Measurements from ENCODE around the gene DPH2. TPM values are rescaled to one million over a fixed set of nuclear protein-coding genes. Genes with fewer than 3 reads are reported as not detected.

The DPH2 gene, protein sequence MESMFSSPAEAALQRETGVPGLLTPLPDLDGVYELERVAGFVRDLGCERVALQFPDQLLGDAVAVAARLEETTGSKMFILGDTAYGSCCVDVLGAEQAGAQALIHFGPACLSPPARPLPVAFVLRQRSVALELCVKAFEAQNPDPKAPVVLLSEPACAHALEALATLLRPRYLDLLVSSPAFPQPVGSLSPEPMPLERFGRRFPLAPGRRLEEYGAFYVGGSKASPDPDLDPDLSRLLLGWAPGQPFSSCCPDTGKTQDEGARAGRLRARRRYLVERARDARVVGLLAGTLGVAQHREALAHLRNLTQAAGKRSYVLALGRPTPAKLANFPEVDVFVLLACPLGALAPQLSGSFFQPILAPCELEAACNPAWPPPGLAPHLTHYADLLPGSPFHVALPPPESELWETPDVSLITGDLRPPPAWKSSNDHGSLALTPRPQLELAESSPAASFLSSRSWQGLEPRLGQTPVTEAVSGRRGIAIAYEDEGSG
- 11.7 and 12.3 TPM in 2 replicates for polyA plus RNA-seq (2013)

GRCh38 chr1:43969746-43970466 is at the start of gene DPH2:
Gene DPH2, plus strand, starts transcription at chr1:43970010. Its CDS starts 166 bp downstream, at chr1:43970176.
- peak within 1 kb of the TSS; percentile 95 for H3K4me3 ChIP-seq (ENCODE audit: low read depth, low read length)
- H2AFZ ChIP-seq (ENCODE audit: insufficient read depth, low read length, poor library complexity): peak within 1 kb of the TSS; percentile 59
- H4K91ac ChIP-seq (ENCODE audit: low read depth, low read length): no peak within 1 kb of the TSS
- H2BK120ac ChIP-seq (ENCODE audit: insufficient read depth, low read length, poor library complexity): no peak within 1 kb of the TSS
- H2AK5ac ChIP-seq (ENCODE audit: low read length): no peak within 1 kb of the TSS
- H3K14ac ChIP-seq (ENCODE audit: low read length): peak within 1 kb of the TSS; percentile 5
- H3K18ac ChIP-seq (ENCODE audit: low read length): no peak within 1 kb of the TSS
- peaks cover 3% of the 10 kb centered on the region for H3K79me2 ChIP-seq (ENCODE audit: control insufficient read depth, insufficient read depth, low read length, poor library complexity)
- H4K12ac ChIP-seq (ENCODE audit: low read depth, low read length): peak within 1 kb of the TSS; percentile 17
- peak within 1 kb of the TSS; percentile 55 for H4K8ac ChIP-seq (ENCODE audit: low read depth, low read length)
- H3K9me3 ChIP-seq (ENCODE audit: insufficient read depth, low read depth, low read length): peaks cover 2% of the 10 kb centered on the region
- WGBS (ENCODE audit: extremely low coverage, insufficient coverage, insufficient read length): no CpG with 5 or more reads among the region's 47 CpGs
- H3K79me1 ChIP-seq (ENCODE audit: low read length): peaks cover 5% of the 10 kb centered on the region
- H3K9ac ChIP-seq (ENCODE audit: low read length): peak within 1 kb of the TSS; percentile 88
- no peak within 1 kb of the TSS for H2BK12ac ChIP-seq (ENCODE audit: low read length)
- DNase-seq: peak; percentile 97 to 98
- no peak within 1 kb of the TSS for H2BK5ac ChIP-seq (ENCODE audit: low read depth, low read length, poor library complexity)
- H3K4me2 ChIP-seq (ENCODE audit: low read length): peak within 1 kb of the TSS; percentile 88
- no peak within 1 kb of the TSS for H3K4ac ChIP-seq (ENCODE audit: low read depth, low read length)
- H3K4me1 ChIP-seq (ENCODE audit: control insufficient read depth in 1 of 2, insufficient read depth in 2 of 2, low read length in 2 of 2): peaks cover 3 to 9% of the 10 kb centered on the region in 2 experiments
- no peak within 1 kb of the TSS for H3K23ac ChIP-seq (ENCODE audit: low read length)
- no peaks in the 10 kb centered on the region for H3K27me3 ChIP-seq (ENCODE audit: insufficient read depth, low read length)
- peaks cover 22 to 23% of the 10 kb centered on the region in 2 experiments for H3K36me3 ChIP-seq (ENCODE audit: control insufficient read depth in 1 of 2, insufficient read depth in 2 of 2, low read length in 2 of 2)
- H3K27ac ChIP-seq (ENCODE audit: low read depth, low read length): no peak within 1 kb of the TSS

- no peak overlapping the region for H3K27ac ChIP-seq (ENCODE audit: low read depth, low read length)
- no peaks in the 10 kb centered on the region for H3K79me1 ChIP-seq (ENCODE audit: low read length)
- no peak overlapping the region for H2BK5ac ChIP-seq (ENCODE audit: low read depth, low read length, poor library complexity)
- H3K4me2 ChIP-seq (ENCODE audit: low read length): no peak overlapping the region
- DNase-seq: no peak
- no peak overlapping the region for H3K14ac ChIP-seq (ENCODE audit: low read length)
- H3K4me3 ChIP-seq (ENCODE audit: low read depth, low read length): no peak overlapping the region
- no peak overlapping the region for H3K9ac ChIP-seq (ENCODE audit: low read length)
- H4K12ac ChIP-seq (ENCODE audit: low read depth, low read length): no peak overlapping the region
- H3K9me3 ChIP-seq (ENCODE audit: insufficient read depth, low read depth, low read length): no peaks in the 10 kb centered on the region
- no peak overlapping the region for H2AFZ ChIP-seq (ENCODE audit: insufficient read depth, low read length, poor library complexity)
- H2BK120ac ChIP-seq (ENCODE audit: insufficient read depth, low read length, poor library complexity): no peak overlapping the region
- WGBS (ENCODE audit: extremely low coverage, insufficient coverage, insufficient read length): no CpG with 5 or more reads among the region's 6 CpGs
- H4K8ac ChIP-seq (ENCODE audit: low read depth, low read length): no peak overlapping the region
- H3K36me3 ChIP-seq (ENCODE audit: control insufficient read depth in 1 of 2, insufficient read depth in 2 of 2, low read length in 2 of 2): peaks cover 0 to 2% of the 10 kb centered on the region in 2 experiments
- no peak overlapping the region for H4K91ac ChIP-seq (ENCODE audit: low read depth, low read length)
- no peaks in the 10 kb centered on the region for H3K79me2 ChIP-seq (ENCODE audit: control insufficient read depth, insufficient read depth, low read length, poor library complexity)
- H3K4ac ChIP-seq (ENCODE audit: low read depth, low read length): no peak overlapping the region
- no peak overlapping the region for H2AK5ac ChIP-seq (ENCODE audit: low read length)
- H3K23ac ChIP-seq (ENCODE audit: low read length): no peak overlapping the region
- no peak overlapping the region for H2BK12ac ChIP-seq (ENCODE audit: low read length)
- H3K27me3 ChIP-seq (ENCODE audit: insufficient read depth, low read length): no peaks in the 10 kb centered on the region
- no peak overlapping the region for H3K18ac ChIP-seq (ENCODE audit: low read length)
- no peaks in the 10 kb centered on the region for H3K4me1 ChIP-seq (ENCODE audit: control insufficient read depth in 1 of 2, insufficient read depth in 2 of 2, low read length in 2 of 2)
Measured at GRCh38 chr1:43921022-43921421, 48.8 kb upstream of the DPH2 start.

DNA sequence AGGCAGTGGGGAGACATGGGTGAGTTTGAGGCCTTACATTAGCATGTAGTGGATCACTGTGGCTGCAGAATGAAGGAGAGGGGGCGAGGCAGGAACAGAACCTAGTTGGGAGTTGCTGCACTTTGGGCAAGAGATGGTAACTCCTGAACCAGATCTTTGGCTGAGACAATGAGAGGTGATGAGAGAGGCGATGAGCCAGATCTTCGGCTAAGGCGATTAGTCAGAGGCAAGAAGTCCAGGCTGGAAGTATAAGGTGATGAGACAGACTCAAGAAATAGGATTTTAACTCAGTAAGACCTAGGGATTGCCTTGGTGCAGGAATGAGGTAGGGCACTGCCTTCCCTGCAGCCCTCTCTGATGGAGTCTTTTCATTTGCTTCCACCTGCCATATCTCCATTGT is 45.3 kb upstream of the DPH2 start:
- Histone ChIP-seq H2BK12ac (ENCODE audit: low read length) (no peak overlapping the region), H3K4me2 (ENCODE audit: low read length) (no peak overlapping the region), H3K36me3 (ENCODE audit: control insufficient read depth in 1 of 2, insufficient read depth in 2 of 2, low read length in 2 of 2) (peaks cover 0 to 2% of the 10 kb centered on the region in 2 experiments), H3K23ac (ENCODE audit: low read length) (no peak overlapping the region), H2BK5ac (ENCODE audit: low read depth, low read length, poor library complexity) (no peak overlapping the region), H3K18ac (ENCODE audit: low read length) (no peak overlapping the region), H2AK5ac (ENCODE audit: low read length) (no peak overlapping the region), H3K79me2 (ENCODE audit: control insufficient read depth, insufficient read depth, low read length, poor library complexity) (no peaks in the 10 kb centered on the region), H3K4me3 (ENCODE audit: low read depth, low read length) (no peak overlapping the region), H2AFZ (ENCODE audit: insufficient read depth, low read length, poor library complexity) (no peak overlapping the region), H4K12ac (ENCODE audit: low read depth, low read length) (no peak overlapping the region), H3K14ac (ENCODE audit: low read length) (no peak overlapping the region), H3K4ac (ENCODE audit: low read depth, low read length) (no peak overlapping the region), H3K79me1 (ENCODE audit: low read length) (no peaks in the 10 kb centered on the region), H4K8ac (ENCODE audit: low read depth, low read length) (no peak overlapping the region), H3K9me3 (ENCODE audit: insufficient read depth, low read depth, low read length) (no peaks in the 10 kb centered on the region), H3K4me1 (ENCODE audit: control insufficient read depth in 1 of 2, insufficient read depth in 2 of 2, low read length in 2 of 2) (peaks cover 0 to under 1% of the 10 kb centered on the region in 2 experiments), H3K27me3 (ENCODE audit: insufficient read depth, low read length) (no peaks in the 10 kb centered on the region), H3K9ac (ENCODE audit: low read length) (no peak overlapping the region), H3K27ac (ENCODE audit: low read depth, low read length) (no peak overlapping the region), H2BK120ac (ENCODE audit: insufficient read depth, low read length, poor library complexity) (no peak overlapping the region), H4K91ac (ENCODE audit: low read depth, low read length) (no peak overlapping the region)
- WGBS (ENCODE audit: extremely low coverage, insufficient coverage, insufficient read length): no CpG with 5 or more reads among the region's 4 CpGs
- no peak for DNase-seq

DNA sequence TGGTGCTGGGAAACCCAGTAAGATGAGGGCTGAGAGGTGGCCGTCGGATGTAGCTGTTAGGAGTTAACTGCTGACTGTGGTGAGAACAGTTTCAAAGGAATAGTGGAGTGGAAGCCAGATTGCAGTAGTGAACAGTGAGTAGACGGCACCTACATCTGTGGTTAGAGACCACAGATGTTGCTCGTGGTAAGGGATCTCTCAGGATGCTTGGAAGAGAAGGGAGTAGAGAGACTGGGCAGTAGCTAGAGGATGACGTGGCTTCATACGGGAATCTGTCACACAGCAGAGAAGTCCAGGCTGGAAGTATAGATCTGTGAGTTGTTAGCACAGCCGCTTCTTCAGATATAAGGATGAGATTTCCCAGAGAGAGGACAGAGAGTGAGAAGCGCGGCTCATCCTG is 44.0 kb upstream of the DPH2 start:
- no peak for DNase-seq
- Histone ChIP-seq H2BK12ac (ENCODE audit: low read length) (no peak overlapping the region), H3K36me3 (ENCODE audit: control insufficient read depth in 1 of 2, insufficient read depth in 2 of 2, low read length in 2 of 2) (peaks cover 0 to 2% of the 10 kb centered on the region in 2 experiments), H2BK120ac (ENCODE audit: insufficient read depth, low read length, poor library complexity) (no peak overlapping the region), H3K79me2 (ENCODE audit: control insufficient read depth, insufficient read depth, low read length, poor library complexity) (no peaks in the 10 kb centered on the region), H2BK5ac (ENCODE audit: low read depth, low read length, poor library complexity) (no peak overlapping the region), H3K27me3 (ENCODE audit: insufficient read depth, low read length) (no peaks in the 10 kb centered on the region), H3K9ac (ENCODE audit: low read length) (no peak overlapping the region), H3K4ac (ENCODE audit: low read depth, low read length) (no peak overlapping the region), H3K23ac (ENCODE audit: low read length) (no peak overlapping the region), H4K8ac (ENCODE audit: low read depth, low read length) (no peak overlapping the region), H3K18ac (ENCODE audit: low read length) (no peak overlapping the region), H3K4me2 (ENCODE audit: low read length) (no peak overlapping the region), H3K4me1 (ENCODE audit: control insufficient read depth in 1 of 2, insufficient read depth in 2 of 2, low read length in 2 of 2) (peaks cover 8 to 11% of the 10 kb centered on the region in 2 experiments), H3K4me3 (ENCODE audit: low read depth, low read length) (no peak overlapping the region), H2AK5ac (ENCODE audit: low read length) (no peak overlapping the region), H3K9me3 (ENCODE audit: insufficient read depth, low read depth, low read length) (no peaks in the 10 kb centered on the region), H3K27ac (ENCODE audit: low read depth, low read length) (no peak overlapping the region), H4K91ac (ENCODE audit: low read depth, low read length) (no peak overlapping the region), H2AFZ (ENCODE audit: insufficient read depth, low read length, poor library complexity) (no peak overlapping the region), H4K12ac (ENCODE audit: low read depth, low read length) (no peak overlapping the region), H3K14ac (ENCODE audit: low read length) (no peak overlapping the region), H3K79me1 (ENCODE audit: low read length) (no peaks in the 10 kb centered on the region)
- WGBS (ENCODE audit: extremely low coverage, insufficient coverage, insufficient read length): no CpG with 5 or more reads among the region's 9 CpGs

Data from trophoblast cell (in vitro differentiated cells and primary cell).